ENCODE measurements around the gene CSGALNACT2.

Gene CSGALNACT2

DNA sequence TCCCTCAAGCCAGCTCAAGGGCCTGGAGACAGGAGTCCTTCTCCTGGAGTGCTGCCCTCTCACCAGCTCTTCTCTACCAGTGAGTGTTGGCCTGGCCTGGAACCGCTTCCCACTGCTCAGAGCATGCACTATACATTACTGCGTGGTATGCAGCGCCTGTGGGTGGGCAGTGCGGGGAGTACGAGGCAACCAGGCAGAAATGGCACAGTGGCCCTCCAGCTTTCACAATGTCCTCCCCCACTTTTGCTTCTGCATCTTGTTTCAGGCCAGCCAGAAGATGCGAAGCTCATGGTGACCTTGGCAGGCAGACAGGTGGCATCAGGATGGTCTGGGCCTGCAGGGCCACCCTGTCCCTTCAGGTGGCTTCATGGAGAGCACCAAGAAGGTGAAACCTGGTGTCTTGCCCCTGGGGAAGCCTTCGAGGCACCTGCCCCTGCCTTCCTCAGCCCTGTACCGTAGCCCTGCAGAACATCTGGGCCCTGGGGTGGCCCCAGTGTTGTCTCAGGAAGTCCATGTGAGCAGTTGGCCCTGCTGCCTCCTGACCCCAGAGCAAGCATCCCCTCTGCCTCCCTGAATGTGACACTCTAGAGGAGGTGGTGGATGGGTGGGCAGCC, 92.8 kb downstream of the CSGALNACT2 start:
- DNase-seq = no peak

- peak; percentile 37 for DNase-seq
These were observed 93.4 kb downstream of the CSGALNACT2 start for GRCh38 chr10:43231523-43232078.

GRCh38 chr10:43233601-43234430, 95.6 kb downstream of the CSGALNACT2 start:
- peak; percentile 35 for DNase-seq

DNA sequence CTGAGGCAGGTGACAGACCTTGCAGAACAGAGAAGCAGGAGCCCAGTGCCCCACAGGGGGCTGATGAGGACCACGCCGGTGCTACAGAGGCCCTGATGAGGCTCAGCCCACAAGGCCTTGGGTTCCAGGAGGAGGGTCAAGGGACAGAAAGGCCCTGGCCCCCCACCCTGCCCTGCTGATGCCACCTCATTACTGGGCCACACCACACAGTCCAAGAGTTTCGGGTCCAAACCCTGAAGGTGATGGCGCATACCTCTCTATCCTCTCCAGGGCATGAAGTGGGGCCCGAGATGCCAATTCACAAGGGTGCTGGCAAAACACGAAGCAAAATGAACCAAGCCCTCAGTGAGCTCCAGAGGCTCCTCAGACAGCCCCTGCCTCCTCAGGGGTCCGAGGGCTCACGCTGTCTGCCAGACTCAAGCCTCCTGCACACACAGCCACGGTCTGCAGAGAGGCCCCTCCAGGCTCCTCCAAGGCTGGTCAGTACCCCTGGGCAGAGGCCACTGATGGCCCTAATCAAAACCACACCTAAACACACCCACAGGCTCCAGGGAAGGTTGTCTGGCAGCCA, 96.3 kb downstream of the CSGALNACT2 start:
- peak; percentile 23 for DNase-seq
